ENCODE measurements around the gene PAQR8.

DNA sequence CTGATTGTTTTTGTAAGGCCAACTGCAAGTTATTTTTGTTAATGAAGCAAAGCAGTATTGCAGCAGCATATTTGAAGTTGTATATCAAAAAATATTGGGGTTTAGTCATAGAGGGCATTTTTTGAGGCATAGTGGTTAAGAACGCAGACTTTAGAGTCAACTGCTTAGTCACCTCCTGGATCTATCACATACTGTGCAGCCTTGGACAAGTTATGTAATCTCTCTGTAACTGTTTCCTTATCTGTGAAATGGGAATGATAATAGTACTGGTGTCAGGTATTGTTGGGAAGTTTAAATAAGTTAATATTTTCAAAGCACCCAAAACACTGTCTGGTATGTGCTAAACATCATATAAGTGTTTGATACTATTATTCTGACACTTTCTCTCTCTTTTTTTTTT, 31.0 kb downstream of the PAQR8 start:
- TF ChIP-seq, protein P1, sequence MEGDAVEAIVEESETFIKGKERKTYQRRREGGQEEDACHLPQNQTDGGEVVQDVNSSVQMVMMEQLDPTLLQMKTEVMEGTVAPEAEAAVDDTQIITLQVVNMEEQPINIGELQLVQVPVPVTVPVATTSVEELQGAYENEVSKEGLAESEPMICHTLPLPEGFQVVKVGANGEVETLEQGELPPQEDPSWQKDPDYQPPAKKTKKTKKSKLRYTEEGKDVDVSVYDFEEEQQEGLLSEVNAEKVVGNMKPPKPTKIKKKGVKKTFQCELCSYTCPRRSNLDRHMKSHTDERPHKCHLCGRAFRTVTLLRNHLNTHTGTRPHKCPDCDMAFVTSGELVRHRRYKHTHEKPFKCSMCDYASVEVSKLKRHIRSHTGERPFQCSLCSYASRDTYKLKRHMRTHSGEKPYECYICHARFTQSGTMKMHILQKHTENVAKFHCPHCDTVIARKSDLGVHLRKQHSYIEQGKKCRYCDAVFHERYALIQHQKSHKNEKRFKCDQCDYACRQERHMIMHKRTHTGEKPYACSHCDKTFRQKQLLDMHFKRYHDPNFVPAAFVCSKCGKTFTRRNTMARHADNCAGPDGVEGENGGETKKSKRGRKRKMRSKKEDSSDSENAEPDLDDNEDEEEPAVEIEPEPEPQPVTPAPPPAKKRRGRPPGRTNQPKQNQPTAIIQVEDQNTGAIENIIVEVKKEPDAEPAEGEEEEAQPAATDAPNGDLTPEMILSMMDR (IDR thresholded peaks at IDR 0.05) = no peak
- no peak for TF ChIP-seq EZH2 (IDR thresholded peaks at IDR 0.05; ENCODE audit: borderline replicate concordance, insufficient read depth, low read depth, low read length, poor library complexity, severe bottlenecking)
